NCI-H345 treated with DMSO at 0.1 percent for 48 hours (cell line): ENCODE measurements around the gene TARP.

Experiments used
- DNase-seq: peaks from one replicate; lab custom pipeline; 2025; ENCODE audit not compliant: unreplicated experiment; lab: John Stamatoyannopoulos, UW

TARP gene

DNA sequence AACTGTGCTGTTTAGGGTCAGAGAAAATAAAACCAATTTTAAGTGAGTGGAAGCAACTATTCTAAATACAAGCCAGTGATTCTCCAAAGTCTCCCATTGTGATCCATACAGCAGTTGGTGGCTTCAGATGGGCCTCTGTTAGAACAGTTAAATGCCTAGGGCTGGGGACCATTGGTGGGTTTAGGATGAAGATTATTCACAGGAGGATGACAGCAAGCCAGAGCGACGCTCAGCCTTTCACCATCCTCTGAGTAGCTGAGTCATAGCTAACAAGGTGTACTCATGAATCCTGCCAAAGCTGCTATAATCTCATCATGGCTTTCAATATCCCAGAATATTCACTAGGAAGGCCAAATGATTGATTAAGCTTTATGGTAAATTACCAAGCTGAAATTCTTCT, 55.8 kb downstream of the TARP start:
- DNase-seq = no peak

DNA sequence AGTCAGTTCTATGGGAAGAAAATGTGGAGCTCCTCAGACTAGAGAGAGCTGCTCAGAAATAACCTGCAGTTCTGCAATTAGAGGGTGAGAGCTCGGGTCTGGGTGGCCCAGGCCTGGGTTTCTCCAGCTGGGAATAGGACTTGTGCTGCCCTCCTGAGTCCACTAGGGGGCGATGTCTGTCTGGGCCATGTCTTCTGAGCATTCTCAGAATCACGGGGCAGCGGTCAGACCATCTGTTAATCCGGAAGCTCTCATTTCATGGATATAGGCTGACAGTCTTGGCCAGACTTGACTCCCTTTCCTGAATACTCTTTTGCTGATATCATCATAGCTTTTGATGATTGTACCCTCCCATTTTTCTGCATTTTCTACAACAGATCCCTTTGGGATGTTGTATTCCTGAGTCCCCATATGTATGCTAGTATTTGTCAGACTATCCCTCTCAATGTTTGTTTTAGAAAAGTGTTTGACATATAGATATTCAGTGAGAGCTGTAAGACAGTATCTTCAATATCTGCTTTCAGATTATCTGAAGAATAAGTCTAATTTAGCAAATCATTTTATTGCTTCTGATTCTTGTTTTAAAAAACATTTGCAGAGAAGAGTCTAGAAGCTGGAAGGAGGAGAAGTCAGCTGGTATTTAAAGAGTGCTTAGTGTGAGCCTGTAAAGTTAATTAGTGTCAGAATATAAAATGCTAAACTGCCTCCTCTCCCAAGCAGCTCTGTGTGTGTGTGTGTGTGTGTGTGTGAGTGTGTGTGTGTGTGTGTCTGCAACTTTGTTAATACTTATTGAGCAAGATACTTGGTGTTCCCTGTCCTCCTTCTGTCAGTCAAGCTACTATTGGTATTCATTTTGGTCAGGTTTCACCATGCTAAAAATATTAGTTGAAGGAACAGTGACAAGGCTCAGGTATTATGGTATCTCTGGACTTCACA, 57.4 kb downstream of the TARP start:
- DNase-seq = peak; percentile 14

DNA sequence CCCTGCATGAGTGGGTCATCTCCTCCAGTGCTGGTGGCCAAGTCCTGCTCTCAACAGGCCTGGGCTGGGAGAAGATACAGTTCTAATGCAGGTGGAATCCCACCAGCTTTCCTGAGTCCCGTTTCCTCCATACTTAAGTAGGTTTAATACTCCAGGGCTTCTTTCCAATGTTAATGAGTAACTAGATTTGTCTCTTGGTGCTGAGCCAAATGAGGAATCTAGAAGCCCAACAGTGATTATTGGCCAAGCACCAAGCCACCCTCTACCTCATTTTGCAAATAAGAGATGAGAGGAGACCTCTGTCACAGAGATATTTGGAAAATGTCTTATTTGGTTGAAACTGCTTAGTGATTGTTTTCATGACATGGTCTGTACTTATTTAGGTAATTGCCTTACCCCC, 58.3 kb downstream of the TARP start:
- DNase-seq = no peak

DNA sequence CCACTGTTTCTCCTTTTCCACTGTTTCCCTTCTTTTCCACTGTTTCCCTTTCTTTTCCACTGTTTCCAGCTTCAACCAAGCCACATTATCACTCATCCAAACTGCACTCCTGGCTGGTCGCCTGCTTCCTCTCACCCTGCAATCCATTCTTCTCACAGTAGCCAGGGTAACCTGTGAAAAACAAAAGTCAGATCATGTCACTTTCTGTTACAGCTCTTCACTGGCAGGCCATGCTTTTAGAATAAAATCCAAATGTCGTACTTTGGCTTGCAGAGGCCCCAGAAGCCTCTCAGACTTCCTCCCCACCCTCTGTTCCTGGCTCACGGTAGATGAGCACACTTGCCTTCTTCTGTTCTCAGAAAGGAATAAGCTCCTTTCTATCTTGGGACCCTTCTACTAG, 61.5 kb downstream of the TARP start:
- DNase-seq = no peak

DNA sequence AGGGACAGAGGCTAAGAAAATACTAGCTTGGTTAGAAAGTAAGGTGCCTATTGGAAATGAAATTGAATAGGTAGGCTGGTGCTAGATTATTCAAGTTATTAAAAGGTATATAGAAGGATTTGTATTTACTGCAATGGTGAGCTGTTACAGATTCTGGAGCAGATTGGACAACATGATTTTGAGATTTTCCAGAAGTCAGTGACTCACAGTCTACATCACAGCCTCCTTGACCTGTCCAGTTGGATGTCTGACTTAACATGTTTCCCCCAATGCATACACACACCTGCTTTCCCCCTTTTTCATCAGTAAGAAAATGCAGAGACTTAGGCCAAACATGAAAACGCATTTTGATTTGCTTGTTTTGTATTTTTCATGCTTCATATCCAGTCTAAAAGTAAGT, 62.0 kb downstream of the TARP start:
- no peak for DNase-seq
